ENCODE measurements around the gene ELMO1.

Gene ELMO1

GRCh38 chr7:37433166-37433565 lies 15.5 kb downstream of the ELMO1 start:
- DNase-seq (ENCODE audit: insufficient read length, low spot score) (no peak), FAIRE-seq (no peak)
- no peak for TF ChIP-seq CTCF (IDR thresholded peaks at IDR 0.05; ENCODE audit: insufficient read depth, missing control alignments)

- no peak for DNase-seq (ENCODE audit: insufficient read length, low spot score)
Observed at GRCh38 chr7:37432281-37432920, 16.3 kb downstream of the ELMO1 start.

GRCh38 chr7:37431413-37431812 lies 17.3 kb downstream of the ELMO1 start:
- FAIRE-seq: no peak
- no peak for TF ChIP-seq CTCF (IDR thresholded peaks at IDR 0.05; ENCODE audit: insufficient read depth, missing control alignments)
- no peak for DNase-seq (ENCODE audit: insufficient read length, low spot score)

More at GRCh38 chr7:37432281-37432920, 16.3 kb downstream of the ELMO1 start:
- TF ChIP-seq CTCF (IDR thresholded peaks at IDR 0.05; ENCODE audit: insufficient read depth, missing control alignments): no peak
- no peak for FAIRE-seq

- no peak for FAIRE-seq
- no peak for TF ChIP-seq CTCF (IDR thresholded peaks at IDR 0.05; ENCODE audit: insufficient read depth, missing control alignments)
- DNase-seq (ENCODE audit: insufficient read length, low spot score): no peak
Observed at GRCh38 chr7:37430640-37431039, 18.0 kb downstream of the ELMO1 start.

- FAIRE-seq (no peak), DNase-seq (ENCODE audit: insufficient read length, low spot score) (no peak)
- no peak for TF ChIP-seq CTCF (IDR thresholded peaks at IDR 0.05; ENCODE audit: insufficient read depth, missing control alignments)
Observed at GRCh38 chr7:37430171-37430570, 18.5 kb downstream of the ELMO1 start.

GRCh38 chr7:37429435-37429791 lies 19.3 kb downstream of the ELMO1 start:
- FAIRE-seq (no peak), DNase-seq (ENCODE audit: insufficient read length, low spot score) (no peak)
- no peak for TF ChIP-seq CTCF (IDR thresholded peaks at IDR 0.05; ENCODE audit: insufficient read depth, missing control alignments)

- TF ChIP-seq CTCF (IDR thresholded peaks at IDR 0.05; ENCODE audit: insufficient read depth, missing control alignments): no peak
- DNase-seq (ENCODE audit: insufficient read length, low spot score): no peak
- FAIRE-seq: no peak
Observed at GRCh38 chr7:37428681-37429434, 19.8 kb downstream of the ELMO1 start.
